ENCODE data around the gene TPM3. TPM values are rescaled to one million over a fixed set of nuclear protein-coding genes. Genes with fewer than 3 reads are reported as not detected.

Gene TPM3
- 166 and 392 TPM in 2 replicates for total RNA-seq

DNA sequence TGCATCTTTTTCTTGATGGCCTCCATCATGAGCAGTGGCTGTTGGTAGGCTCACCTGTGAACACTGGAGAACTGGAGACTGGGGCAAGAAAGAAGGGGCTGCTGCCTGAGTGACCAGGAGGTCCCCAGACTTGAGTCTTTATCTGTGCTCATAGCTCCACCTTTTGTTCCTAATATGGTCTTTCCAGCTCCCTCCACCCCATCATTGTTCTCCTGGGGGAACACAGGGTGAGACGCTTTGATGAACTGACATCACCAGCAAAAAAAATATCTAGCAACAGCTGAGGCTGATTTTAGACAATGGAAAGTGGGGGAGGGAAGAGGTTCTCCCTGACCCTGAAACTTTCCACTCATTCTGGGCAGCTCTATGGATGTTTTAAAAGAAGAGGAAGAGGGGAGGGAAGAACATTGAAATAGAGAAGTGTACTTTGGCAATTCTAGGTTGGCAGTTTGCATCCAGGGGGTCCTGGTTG is at the start of gene TPM3:
Gene TPM3, minus strand, starts transcription at position 111 of the 472 bp plus-strand sequence. Its CDS starts 82 bp downstream, at position 29.

DNA sequence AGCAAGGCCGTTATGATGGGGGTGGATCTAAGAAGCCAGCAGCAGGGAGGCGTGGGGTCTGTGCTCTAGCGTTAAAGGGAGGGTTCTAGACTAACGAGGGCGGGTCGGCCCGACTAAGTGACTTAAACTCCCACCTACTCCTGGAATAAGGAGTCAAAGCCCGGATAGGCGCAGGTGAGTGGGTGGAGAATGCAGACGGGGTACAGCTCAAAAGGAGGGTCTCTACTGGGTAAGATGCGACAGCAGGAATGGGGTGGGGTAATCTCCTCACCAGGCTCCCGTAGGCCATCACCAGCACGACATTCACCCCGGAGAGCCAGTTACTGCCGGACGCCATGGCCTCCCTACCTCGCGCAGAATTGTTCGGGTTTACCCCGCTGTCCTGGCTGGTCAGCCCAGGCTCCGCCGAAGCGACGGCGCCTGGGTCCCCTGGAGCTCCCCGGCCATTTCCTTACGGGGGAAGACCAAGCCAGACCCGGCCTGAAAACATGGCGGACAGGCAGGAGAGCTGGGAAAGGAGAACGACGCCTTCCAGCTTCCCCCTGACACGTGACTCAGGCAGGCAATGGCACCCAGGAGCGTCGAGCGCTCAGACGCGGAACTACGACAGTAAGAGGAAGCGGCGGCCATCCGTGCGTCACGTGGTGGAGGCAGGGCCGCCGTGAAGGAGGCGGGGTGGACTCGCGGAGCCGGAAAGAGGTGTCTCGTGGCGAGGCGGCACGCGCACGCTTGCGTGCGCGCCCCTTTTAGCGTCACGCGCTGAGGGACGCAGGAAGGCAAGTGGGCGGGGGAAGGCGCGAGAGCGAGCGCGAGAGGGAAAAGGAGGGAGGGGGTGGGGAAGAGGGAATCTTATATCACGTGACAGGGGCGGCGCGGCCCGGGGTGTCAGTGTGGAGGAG is 28.4 kb upstream of the TPM3 start, which contains the start of gene UBAP2L:
Gene UBAP2L, plus strand, starts transcription at position 885 of the 899 bp plus-strand sequence. CDS start 4,169 bp downstream, outside the sequence.

DNA sequence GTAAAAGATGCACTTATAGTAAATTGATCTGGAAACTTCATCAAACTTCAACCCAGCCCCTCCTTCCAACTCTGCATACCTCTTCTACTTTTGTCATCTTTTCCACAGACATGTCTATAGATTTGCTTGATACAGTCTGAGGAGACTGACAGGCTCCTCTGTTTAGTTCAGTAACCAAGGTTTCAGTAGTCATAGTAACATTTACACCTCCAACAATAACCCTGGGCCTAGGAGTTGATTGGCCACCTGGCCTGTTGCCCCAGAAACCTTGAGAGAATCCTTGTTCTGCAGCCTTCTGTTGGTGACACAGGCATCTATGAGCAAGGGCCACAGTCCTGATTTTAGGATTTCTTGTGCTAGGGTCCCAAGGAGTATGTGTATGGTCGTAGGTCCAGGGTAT is 14.3 kb upstream of the TPM3 start, which contains the start of gene CFAP141:
Gene CFAP141, minus strand, starts transcription at position 138 of the 400 bp plus-strand sequence. Its CDS starts 26 bp downstream, at position 112.

DNA sequence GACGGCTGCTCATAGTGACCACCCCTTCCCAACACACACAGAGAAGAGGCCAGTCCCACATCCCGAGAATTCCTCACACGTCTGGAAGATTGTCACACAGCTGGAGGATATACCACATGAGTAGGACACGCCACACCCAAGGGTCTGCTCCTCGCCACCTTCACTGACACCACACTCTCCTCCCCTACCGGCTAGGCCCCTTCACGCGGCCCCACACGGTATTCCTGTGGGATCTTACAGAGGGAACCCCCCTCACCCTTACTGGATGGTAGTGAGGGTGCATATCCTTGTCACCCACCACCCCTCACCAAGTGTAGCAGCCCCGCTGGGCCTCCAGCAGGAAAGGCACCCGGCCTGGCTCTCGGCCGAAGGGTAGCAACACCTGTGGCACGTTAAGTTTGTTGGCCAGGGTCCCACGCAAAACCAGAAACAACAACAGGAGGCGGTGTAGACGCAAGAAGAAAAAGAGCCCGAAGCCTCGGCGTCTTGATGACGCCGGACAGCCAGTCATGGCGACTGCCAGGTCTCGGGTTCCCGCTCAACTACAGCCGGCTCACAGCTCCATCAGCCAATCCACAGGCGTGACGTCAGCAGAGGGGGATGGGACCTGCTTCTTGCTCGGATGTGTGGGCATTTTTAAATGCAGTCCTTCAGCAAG is 37.2 kb downstream of the TPM3 start, which contains the start of gene NUP210L:
Gene NUP210L, minus strand, starts transcription at position 540 of the 658 bp plus-strand sequence.

Other genes with a start within 250 kb of the TPM3 start
- gene DENND4B, start 245.4 kb downstream of the TPM3 start, total RNA-seq: 12.0 and 23.1 TPM in 2 replicates
- gene CRTC2, start 233.5 kb downstream of the TPM3 start, total RNA-seq: 2.4 and 8.2 TPM in 2 replicates
- 104 and 119 TPM in 2 replicates for gene SLC39A1, start 228.6 kb downstream of the TPM3 start, total RNA-seq
- 7.7 and 8.9 TPM in 2 replicates for gene CREB3L4, start 224.2 kb downstream of the TPM3 start, total RNA-seq
- gene JTB, start 214.4 kb downstream of the TPM3 start, total RNA-seq: 131 and 224 TPM in 2 replicates
- 38.6 and 60.8 TPM in 2 replicates for gene RAB13, start 205.8 kb downstream of the TPM3 start, total RNA-seq
- 1,004 and 1,747 TPM in 2 replicates for gene RPS27, start 201.3 kb downstream of the TPM3 start, total RNA-seq
- under 0.01 TPM in 2 replicates for gene NUP210L, start 37.0 kb downstream of the TPM3 start, total RNA-seq
- gene CFAP141, start 14.2 kb upstream of the TPM3 start, total RNA-seq: not detected in 2 replicates
- 29.4 and 81.0 TPM in 2 replicates for gene UBAP2L, start 28.9 kb upstream of the TPM3 start, total RNA-seq
- gene HAX1, start 80.5 kb upstream of the TPM3 start, total RNA-seq: 94.2 and 138 TPM in 2 replicates
- 0.14 TPM in 1 of 2 replicates, not detected in the other for gene AQP10, start 129.0 kb upstream of the TPM3 start, total RNA-seq
- 9.2 and 22.8 TPM in 2 replicates for gene ATP8B2, start 133.4 kb upstream of the TPM3 start, total RNA-seq
- gene IL6R, start 213.2 kb upstream of the TPM3 start, total RNA-seq: 24.3 and 35.8 TPM in 2 replicates